Measurements from ENCODE around the gene UCHL1.
A peak's percentile ranks its signal among the peaks of the same experiment; 100 is the strongest.

UCHL1 gene

GRCh38 chr4:41256740-41257256 is at the start of gene UCHL1:
Gene UCHL1, plus strand, starts transcription at chr4:41256928. Its CDS starts 49 bp downstream, at chr4:41256977.
- DNase-seq: peak in 54 of 56 donors; percentile 13 to 91 (median 70)

DNA sequence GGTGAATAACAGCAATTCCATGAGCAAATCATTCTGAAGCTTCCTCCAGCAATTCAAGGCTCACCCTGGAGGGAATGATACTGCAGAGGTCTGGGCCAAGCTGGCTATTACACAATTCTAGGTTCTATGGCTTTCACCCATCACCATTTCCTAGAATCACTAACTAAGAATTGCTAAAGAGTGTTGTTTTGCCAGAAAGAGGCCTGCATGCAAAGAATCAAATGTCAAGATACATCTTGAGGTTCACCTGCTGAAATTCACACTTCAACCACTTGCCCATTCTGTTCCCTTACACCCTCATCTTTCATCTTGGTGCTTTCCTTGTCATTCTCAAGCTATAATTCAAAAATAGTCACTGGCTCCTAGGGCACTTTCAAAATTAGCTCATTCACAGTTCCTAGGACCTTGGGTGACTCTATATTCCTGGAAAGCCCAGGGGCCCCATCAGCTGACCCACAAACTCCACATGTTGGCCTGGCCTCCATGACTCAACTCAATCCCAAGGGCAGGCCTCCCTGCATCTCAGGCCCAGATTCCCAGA is 49.4 kb upstream of the UCHL1 start:
- no peak for DNase-seq

GRCh38 chr4:41209187-41209586 is 47.5 kb upstream of the UCHL1 start:
- peak in 4 of 56 donors; percentile 11 to 49 (median 16) for DNase-seq

- DNase-seq: no peak
These were observed 46.8 kb upstream of the UCHL1 start for GRCh38 chr4:41209901-41210300.

- no peak for DNase-seq
These were observed 44.6 kb upstream of the UCHL1 start for GRCh38 chr4:41211951-41212615.

DNA sequence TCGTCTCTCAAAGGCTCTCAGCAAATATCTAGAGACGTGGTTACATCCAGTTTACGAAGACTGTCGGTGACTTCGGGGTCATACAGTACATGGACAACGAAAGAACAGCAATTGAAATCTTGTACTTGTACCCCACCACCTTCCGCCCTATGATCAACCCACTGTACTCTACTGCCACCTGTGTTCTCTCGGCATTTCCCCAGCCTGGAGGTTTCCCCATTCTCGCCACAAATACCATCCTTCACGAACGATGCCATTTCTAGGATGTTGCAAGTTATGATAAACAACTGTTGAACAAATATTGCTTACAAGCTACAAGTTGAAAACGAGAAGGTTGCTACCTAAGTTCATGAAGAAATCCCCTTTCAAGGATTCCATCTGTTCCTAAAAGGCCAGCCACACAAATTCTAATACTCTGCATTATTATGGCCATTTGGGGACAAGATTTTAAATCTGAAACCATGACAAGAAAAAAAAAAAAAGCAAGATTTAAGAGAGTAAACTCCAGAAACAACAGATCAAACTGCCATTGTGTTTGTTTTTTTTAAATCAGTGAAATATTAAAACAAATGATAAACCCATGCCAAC is 44.0 kb upstream of the UCHL1 start:
- peak in 34 of 56 donors; percentile 2 to 56 (median 26) for DNase-seq

DNA sequence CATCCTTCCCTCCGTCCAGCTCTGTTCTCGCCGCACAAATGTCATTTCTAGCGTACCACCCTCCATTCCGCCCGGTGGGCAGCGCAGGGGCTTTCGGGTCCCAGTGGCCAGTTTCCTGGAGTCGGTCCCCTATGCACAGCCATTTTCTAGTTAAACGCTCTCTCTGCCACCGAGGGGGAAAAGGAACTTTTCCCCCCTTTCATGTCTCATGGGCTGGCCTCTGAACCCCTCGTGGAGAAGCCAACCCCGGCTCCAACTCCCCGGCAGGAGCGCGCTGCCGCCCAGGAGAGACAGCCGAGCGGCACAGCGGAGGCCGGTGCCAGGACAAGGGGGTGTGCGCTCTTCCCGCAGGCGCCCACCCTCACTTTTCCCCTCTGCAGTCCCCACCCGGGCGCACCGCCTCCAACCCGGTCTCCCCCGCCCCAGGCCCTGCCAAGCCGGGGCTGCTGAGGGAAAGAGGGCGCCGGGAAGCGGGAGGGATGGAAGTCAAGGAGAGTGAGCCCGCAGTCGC is 43.0 kb upstream of the UCHL1 start:
- peak in 15 of 56 donors; percentile 7 to 57 (median 45) for DNase-seq

DNA sequence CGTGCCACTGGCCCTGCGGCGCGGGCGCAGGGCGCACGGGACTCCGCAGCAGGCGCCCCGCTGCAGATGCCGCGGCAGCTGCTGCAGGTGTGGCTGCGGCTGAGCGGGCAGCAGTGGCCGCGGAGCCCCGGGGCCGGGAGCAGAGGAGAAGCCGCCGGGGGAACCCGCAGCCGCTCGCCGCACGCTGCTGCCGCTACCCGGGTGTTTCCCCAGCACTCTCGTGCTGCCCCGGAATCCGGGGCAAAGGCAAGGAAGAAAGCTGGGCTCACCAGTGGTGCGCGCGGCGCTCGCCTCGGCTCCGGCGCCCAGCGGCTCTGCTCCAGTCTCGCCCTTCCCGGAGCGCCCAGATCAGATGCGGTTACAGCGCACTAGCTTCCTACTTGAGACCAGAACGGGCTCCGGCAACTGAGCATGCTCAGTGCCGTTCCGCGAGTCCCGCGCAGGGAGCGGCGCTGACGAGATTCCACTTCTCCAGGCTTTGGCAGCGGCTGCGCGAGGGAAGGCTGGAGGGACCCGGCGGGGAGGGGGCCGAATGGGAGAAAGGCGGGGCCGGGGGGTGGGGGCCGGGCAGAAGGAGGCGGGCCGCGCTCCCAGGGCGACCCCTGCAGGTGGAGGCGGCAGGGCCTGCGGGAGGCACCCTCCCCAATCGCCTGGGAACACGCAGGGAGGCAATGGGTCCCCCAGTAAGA is 42.4 kb upstream of the UCHL1 start, which contains the start of gene APBB2:
Gene APBB2, minus strand, starts transcription at position 407 of the 689 bp plus-strand sequence. CDS start 181,288 bp downstream, outside the sequence.
- peak; percentile 56 to 97 (median 90) for DNase-seq

DNA sequence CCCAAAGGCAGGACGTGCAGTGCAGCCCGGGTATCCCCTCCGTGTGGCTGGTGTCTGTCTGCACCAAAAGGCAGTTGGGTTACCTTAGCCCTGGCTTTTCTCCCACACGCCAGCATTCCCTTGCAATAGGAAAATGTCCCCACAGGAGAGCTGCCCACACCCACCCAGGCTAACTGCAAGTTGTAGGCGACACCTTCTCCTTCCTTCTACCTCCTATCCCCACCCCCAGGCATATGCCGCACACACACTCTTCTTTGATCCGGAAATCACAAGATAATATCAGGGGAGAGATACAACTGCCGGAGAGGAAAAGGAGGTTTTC is 41.9 kb upstream of the UCHL1 start:
- no peak for DNase-seq

DNA sequence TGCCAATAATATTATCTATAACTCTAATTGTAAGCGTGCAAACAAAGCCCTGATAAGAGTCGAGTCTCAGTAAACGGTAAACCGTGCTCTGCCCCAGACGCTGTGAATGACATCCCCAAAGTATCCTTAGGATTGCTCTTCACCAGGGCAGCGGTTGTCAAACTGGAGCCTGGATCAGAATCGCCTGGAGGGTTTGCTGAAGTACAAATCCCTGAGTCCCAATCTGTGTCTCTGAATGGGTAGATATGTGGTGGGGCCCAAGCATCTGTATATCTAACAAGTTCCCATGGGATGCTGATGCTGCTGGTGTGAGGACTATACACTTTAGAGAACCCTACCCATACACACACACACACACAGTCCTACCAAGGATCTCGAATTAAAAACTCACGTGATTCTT is 41.6 kb upstream of the UCHL1 start:
- DNase-seq: peak in 1 of 56 donors; percentile 21

- peak in 2 of 56 donors; percentile 37 to 59 for DNase-seq
These were observed 40.8 kb upstream of the UCHL1 start for GRCh38 chr4:41215969-41216293.

GRCh38 chr4:41216294-41217019 is 40.3 kb upstream of the UCHL1 start:
- peak in 40 of 56 donors; percentile 5 to 70 (median 40) for DNase-seq

DNA sequence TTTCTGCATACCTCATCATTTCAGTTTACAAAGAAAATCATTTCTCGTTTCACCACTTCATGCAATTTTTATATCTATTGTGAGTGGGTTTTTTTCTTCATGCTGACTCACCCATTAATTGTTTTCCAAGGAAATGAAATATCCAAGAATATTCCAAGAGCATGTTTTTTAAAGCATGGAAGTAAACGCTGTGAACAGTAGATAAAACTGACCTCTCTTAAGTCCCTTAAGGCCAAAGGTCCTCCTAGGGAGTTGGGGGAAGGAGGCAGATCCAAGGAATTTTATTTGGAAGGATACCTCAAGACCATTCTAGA is 39.8 kb upstream of the UCHL1 start:
- DNase-seq: no peak

- no peak for DNase-seq
These were observed 39.4 kb upstream of the UCHL1 start for GRCh38 chr4:41217374-41217773.

- no peak for DNase-seq
These were observed 38.0 kb upstream of the UCHL1 start for GRCh38 chr4:41218703-41219102.

- DNase-seq: no peak
These were observed 37.2 kb upstream of the UCHL1 start for GRCh38 chr4:41219421-41219950.

DNA sequence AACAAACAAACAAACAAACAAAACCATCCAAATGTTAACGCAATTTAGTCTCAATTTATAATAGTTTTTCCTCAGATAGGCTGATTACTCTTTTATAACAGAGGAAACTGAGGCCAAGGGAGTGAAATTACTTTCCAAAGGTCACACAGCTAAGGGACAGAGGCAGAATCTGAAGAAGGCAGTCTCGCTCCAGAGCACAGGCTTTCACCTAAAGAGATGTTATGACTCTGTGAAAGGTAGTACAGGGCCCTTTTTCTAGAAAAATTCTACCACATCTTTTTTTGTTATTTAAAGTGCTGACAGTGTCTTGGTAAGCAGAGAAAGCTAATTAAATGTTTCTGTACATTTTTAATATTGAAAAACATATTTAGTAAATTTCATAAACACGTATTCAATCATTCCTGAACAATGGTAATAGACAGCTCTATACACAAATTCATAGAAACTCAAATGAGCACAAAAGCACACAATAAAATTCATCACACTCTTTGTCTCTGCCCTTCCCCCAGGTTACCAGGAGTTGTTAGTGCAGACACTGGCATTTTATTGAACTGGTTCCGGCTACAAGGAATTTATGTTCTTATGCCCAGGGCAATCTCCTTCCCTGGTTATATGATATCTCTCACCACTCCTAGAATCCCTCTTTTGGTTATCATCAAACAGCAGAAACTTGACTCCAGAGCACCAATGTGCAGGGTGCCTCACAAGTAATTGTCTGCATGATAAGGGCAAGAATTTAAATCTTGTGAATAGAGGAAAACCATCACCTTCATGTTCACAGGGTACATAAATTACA is 34.7 kb upstream of the UCHL1 start:
- no peak for DNase-seq

DNA sequence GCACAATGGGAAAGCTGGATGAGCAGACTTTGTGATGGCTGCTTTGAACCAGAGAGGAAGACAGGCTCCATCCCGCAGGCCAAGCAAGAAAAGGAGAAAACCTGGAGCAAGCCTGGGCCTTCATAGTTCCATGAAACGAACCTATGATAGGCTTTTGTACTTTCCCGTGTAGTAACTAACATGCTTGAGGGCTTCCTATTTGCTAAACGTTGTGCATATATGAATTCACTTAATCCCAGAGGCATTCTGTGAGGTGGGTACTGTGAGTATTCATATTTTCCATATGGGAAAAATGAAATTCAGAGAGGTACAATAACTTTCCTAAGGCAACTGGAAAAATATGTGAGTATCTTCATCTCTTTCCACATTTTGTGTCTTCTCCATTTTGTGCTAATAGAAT is 28.8 kb upstream of the UCHL1 start:
- no peak for DNase-seq

GRCh38 chr4:41232406-41232805 is 24.3 kb upstream of the UCHL1 start:
- no peak for DNase-seq

- DNase-seq: no peak
These were observed 23.9 kb upstream of the UCHL1 start for GRCh38 chr4:41232856-41233255.
